ENCODE measurements around the gene FNDC3A. TPM values are rescaled to one million over a fixed set of nuclear protein-coding genes. Genes with fewer than 3 reads are reported as not detected.

The FNDC3A gene
- total and polyA plus RNA-seq, 9 of the 15 experiments (the other 6 are each of a cell fraction or from before 2014, with no cell fraction given): 4.1 to 22.0 (median 13.5) TPM

- WGBS (ENCODE audit: insufficient coverage, low coverage, missing lambda C conversion rate): 76% methylated on average over 1 of the region's 1 CpG
- H3K4me1 ChIP-seq (replicated peaks in 1 of 2; ENCODE audit: control insufficient read depth in 2 of 2, insufficient read depth in 2 of 2, low read length in 2 of 2): no peaks in the 10 kb centered on the region; a peak in 2 of 5 replicates
- no peaks in the 10 kb centered on the region for H4K20me1 ChIP-seq (replicated peaks; ENCODE audit: control insufficient read depth, insufficient read depth, low read length)
- H3K27ac ChIP-seq (ENCODE audit: extremely low read depth, low read depth, low read length): no peak overlapping the region
- H2AFZ ChIP-seq (ENCODE audit: low read depth, low read length): no peak overlapping the region
- in situ Hi-C loops (cut with MboI) (no loop called here), intact Hi-C loops (cut with micrococcal nuclease) (no loop called here)
- no peaks in the 10 kb centered on the region for H3K9me1 ChIP-seq (ENCODE audit: control insufficient read depth, insufficient read depth, low read length)
- no peak for DNase-seq (ENCODE audit: extremely low read depth in 1 of 4, low spot score in 3 of 4)
- no peaks in the 10 kb centered on the region for H3K79me2 ChIP-seq (ENCODE audit: control insufficient read depth, insufficient read depth, low read length)
- no peaks in the 10 kb centered on the region for H3K36me3 ChIP-seq (ENCODE audit: control insufficient read depth, insufficient read depth, low read length)
- no peak overlapping the region for H3K4me3 ChIP-seq
- TF ChIP-seq BRD4 (IDR thresholded peaks at IDR 0.05) (no peak), NBN (IDR thresholded peaks at IDR 0.05; ENCODE audit: low read depth) (no peak)
- H3K9ac ChIP-seq (ENCODE audit: insufficient read depth in 1 of 2, low read depth in 2 of 2, low read length in 2 of 2): no peak overlapping the region
- no peak overlapping the region for H3K4me2 ChIP-seq (ENCODE audit: insufficient read depth, low read length)
- ChIA-PET CTCF (ENCODE audit: low intra/inter-chr PET ratio) (no interaction called here), POLR2A (no interaction called here)
- ATAC-seq: no peak
- BruUV-seq (replicated peaks): no TSS peak
- H3K27me3 ChIP-seq (ENCODE audit: control insufficient read depth in 2 of 2, insufficient read depth in 2 of 2, low read length in 2 of 2): no peaks in the 10 kb centered on the region
- H3K9me3 ChIP-seq (replicated peaks; ENCODE audit: control insufficient read depth, insufficient read depth, low read depth, low read length): no peaks in the 10 kb centered on the region
- FAIRE-seq: no peak
Observed at GRCh38 chr13:49071341-49071937, 95.7 kb downstream of the FNDC3A start.

DNA sequence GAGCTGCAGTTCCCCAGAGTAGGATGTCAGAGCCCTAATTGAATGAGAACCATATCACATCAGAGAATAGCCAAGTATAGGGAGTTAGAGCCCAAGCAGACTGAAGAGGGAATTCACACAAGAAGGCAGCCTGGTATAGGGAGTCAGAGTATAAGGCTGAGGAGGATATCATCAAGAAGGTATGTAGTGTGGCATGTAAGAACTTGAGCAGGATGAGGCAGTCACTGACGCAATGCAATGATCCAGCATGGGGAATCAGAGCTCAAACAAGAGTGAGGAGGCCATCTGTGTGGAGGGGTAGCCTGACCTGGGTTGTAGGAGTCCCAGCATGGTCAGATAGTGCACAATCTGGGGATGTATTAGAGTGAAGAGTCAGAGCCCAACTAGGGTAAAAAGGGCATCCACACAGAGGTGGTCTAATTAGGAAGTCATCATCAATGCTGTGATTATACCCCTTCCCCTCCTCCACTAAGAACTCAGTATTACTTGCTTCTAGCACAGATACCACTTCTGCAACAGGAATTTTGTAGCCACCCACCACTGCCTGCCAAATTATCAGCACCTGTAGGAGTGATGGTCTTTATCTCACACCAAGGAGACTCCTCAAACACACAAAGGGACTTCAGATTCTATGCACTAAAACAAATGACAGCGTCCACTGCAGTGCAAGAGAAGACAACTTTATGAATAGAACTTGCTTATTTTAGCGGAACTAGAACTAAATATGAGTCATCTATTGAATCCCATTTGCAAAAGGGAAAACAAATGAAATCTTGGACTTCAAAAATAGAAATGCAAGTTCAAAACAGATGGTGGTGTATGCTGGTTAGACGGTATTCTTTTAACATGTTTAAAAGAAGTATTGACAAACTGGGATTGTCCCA, 107.2 kb downstream of the FNDC3A start:
- Histone ChIP-seq H3K27me3 (ENCODE audit: control insufficient read depth in 2 of 2, insufficient read depth in 2 of 2, low read length in 2 of 2) (no peaks in the 10 kb centered on the region), H3K79me2 (ENCODE audit: control insufficient read depth, insufficient read depth, low read length) (no peaks in the 10 kb centered on the region; the same call in 2 of the 3 replicates), H3K36me3 (ENCODE audit: control insufficient read depth, insufficient read depth, low read length) (no peaks in the 10 kb centered on the region), H3K9me1 (ENCODE audit: control insufficient read depth, insufficient read depth, low read length) (no peaks in the 10 kb centered on the region), H3K4me2 (ENCODE audit: insufficient read depth, low read length) (no peak overlapping the region), H3K9ac (ENCODE audit: insufficient read depth in 1 of 2, low read depth in 2 of 2, low read length in 2 of 2) (no peak overlapping the region), H4K20me1 (replicated peaks; ENCODE audit: control insufficient read depth, insufficient read depth, low read length) (no peaks in the 10 kb centered on the region), H2AFZ (ENCODE audit: low read depth, low read length) (no peak overlapping the region), H3K4me1 (replicated peaks in 1 of 2; ENCODE audit: control insufficient read depth in 2 of 2, insufficient read depth in 2 of 2, low read length in 2 of 2) (no peaks in the 10 kb centered on the region; a peak in 1 of 5 replicates), H3K4me3 (no peak overlapping the region), H3K9me3 (replicated peaks; ENCODE audit: control insufficient read depth, insufficient read depth, low read depth, low read length) (no peaks in the 10 kb centered on the region), H3K27ac (ENCODE audit: extremely low read depth, low read depth, low read length) (no peak overlapping the region)
- ATAC-seq: no peak
- ChIA-PET POLR2A (no interaction called here), CTCF (ENCODE audit: low intra/inter-chr PET ratio) (no interaction called here)
- no TSS peak for BruUV-seq (replicated peaks)
- in situ Hi-C loops (cut with MboI) (no loop called here), intact Hi-C loops (cut with micrococcal nuclease) (no loop called here)
- DNase-seq (ENCODE audit: extremely low read depth in 1 of 4, low spot score in 3 of 4): no peak
- 47% methylated on average over 4 of the region's 4 CpGs for WGBS (ENCODE audit: insufficient coverage, low coverage, missing lambda C conversion rate)
- FAIRE-seq: no peak
- TF ChIP-seq GTF2F1 (IDR thresholded peaks at IDR 0.05; ENCODE audit: low read depth, low read length): no peak
- no peak for TF ChIP-seq NFXL1 (CRISPR knock-in tag; IDR thresholded peaks at IDR 0.05)
- TF ChIP-seq, protein P1, sequence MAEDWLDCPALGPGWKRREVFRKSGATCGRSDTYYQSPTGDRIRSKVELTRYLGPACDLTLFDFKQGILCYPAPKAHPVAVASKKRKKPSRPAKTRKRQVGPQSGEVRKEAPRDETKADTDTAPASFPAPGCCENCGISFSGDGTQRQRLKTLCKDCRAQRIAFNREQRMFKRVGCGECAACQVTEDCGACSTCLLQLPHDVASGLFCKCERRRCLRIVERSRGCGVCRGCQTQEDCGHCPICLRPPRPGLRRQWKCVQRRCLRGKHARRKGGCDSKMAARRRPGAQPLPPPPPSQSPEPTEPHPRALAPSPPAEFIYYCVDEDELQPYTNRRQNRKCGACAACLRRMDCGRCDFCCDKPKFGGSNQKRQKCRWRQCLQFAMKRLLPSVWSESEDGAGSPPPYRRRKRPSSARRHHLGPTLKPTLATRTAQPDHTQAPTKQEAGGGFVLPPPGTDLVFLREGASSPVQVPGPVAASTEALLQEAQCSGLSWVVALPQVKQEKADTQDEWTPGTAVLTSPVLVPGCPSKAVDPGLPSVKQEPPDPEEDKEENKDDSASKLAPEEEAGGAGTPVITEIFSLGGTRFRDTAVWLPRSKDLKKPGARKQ (CRISPR knock-in tag; IDR thresholded peaks at IDR 0.05): no peak
- TF ChIP-seq ZNF644 (tag; IDR thresholded peaks at IDR 0.05; ENCODE audit: low read depth): no peak
- TF ChIP-seq, protein P2, sequence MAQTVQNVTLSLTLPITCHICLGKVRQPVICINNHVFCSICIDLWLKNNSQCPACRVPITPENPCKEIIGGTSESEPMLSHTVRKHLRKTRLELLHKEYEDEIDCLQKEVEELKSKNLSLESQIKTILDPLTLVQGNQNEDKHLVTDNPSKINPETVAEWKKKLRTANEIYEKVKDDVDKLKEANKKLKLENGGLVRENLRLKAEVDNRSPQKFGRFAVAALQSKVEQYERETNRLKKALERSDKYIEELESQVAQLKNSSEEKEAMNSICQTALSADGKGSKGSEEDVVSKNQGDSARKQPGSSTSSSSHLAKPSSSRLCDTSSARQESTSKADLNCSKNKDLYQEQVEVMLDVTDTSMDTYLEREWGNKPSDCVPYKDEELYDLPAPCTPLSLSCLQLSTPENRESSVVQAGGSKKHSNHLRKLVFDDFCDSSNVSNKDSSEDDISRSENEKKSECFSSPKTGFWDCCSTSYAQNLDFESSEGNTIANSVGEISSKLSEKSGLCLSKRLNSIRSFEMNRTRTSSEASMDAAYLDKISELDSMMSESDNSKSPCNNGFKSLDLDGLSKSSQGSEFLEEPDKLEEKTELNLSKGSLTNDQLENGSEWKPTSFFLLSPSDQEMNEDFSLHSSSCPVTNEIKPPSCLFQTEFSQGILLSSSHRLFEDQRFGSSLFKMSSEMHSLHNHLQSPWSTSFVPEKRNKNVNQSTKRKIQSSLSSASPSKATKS (CRISPR knock-in tag; IDR thresholded peaks at IDR 0.05): no peak
- no peak for TF ChIP-seq ESRRB (CRISPR knock-in tag; IDR thresholded peaks at IDR 0.05; ENCODE audit: borderline replicate concordance)
- no peak for TF ChIP-seq HMBOX1 (IDR thresholded peaks at IDR 0.05)
